AG09309 (cell line): ENCODE data around the gene GFI1B.

Experiments
- DNase-seq: peaks from one replicate; pipeline ENCODE4 v3.0.0-alpha.2; 2010; ENCODE audit warnings: low read depth
- H3K4me3 ChIP-seq: 2 replicates; pipeline ENCODE4 v1.5.1; 2011; ENCODE audit warnings: mild to moderate bottlenecking, low read depth, low read length, moderate library complexity; ENCODE audit not compliant: control insufficient read depth
- TF ChIP-seq, protein P1 (sequence below): IDR thresholded peaks from 2 replicates; pipeline ENCODE4 v1.5.1; 2011; ENCODE audit warnings: mild to moderate bottlenecking, low read depth, low read length, inconsistent platforms; ENCODE audit not compliant: insufficient read depth, control insufficient read depth; ENCODE audit errors: missing control alignments

GFI1B gene

DNA sequence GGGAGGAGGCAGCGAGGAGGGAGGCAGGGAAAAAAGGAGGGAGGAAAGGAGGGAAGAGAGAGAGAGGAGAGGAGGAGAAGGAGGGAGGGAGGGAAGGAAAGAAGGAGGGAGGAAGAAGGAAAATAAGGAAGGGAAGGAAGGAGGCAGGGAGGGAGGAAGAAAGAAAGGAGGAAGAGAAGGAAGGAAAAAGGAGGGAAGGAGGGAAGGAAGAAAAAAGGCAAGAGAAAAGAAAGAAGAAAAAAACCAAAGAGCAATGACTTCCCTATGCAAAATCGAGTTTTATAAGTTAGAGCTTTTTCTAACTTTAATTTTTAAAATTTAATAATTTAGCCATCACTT lies 413 bp upstream of the GFI1B start:
- DNase-seq: no peak
- TF ChIP-seq, protein P1, sequence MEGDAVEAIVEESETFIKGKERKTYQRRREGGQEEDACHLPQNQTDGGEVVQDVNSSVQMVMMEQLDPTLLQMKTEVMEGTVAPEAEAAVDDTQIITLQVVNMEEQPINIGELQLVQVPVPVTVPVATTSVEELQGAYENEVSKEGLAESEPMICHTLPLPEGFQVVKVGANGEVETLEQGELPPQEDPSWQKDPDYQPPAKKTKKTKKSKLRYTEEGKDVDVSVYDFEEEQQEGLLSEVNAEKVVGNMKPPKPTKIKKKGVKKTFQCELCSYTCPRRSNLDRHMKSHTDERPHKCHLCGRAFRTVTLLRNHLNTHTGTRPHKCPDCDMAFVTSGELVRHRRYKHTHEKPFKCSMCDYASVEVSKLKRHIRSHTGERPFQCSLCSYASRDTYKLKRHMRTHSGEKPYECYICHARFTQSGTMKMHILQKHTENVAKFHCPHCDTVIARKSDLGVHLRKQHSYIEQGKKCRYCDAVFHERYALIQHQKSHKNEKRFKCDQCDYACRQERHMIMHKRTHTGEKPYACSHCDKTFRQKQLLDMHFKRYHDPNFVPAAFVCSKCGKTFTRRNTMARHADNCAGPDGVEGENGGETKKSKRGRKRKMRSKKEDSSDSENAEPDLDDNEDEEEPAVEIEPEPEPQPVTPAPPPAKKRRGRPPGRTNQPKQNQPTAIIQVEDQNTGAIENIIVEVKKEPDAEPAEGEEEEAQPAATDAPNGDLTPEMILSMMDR: no peak
- no peak overlapping the region for H3K4me3 ChIP-seq

DNA sequence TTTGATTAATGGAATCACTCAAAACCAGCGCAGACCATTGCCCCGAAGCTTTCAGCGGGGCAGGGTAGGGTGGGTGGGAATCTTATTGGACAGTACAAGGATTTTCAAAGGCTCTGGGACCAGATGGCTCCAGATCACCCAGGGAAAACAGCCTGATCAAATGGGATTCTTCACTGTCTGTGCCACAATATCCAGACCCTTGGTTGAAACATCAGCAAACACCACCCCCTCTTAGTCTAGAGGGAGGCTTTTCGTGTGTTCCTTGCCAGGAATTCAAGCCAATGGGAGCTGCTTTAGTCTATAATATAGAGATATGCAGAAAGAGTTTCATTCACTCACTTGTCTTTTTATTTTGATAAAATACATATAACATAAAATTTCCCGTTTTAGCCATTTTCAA lies 1.7 kb downstream of the GFI1B start:
- DNase-seq: no peak
- TF ChIP-seq, protein P1: no peak
- no peak overlapping the region for H3K4me3 ChIP-seq

DNA sequence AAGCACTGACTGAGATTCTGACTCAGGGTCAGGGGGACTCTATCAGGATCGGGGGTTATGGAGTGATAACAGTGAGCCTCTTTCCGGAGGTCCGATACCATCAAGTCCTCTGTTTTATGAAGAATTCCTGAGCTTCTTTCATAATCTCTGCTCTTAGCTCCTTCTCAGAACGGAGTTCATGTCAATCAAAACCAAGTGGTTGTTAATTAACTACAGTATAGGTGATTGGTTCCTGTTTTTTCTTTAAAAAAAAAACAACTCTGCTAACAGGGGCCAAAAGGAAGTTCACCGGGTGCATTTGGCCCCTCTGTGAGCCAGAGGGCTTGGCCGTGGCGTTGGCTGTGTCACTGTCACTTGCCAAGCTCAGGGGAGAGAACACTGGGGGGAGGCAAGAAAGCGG lies 4.0 kb downstream of the GFI1B start:
- H3K4me3 ChIP-seq: no peak overlapping the region
- TF ChIP-seq, protein P1: no peak

DNA sequence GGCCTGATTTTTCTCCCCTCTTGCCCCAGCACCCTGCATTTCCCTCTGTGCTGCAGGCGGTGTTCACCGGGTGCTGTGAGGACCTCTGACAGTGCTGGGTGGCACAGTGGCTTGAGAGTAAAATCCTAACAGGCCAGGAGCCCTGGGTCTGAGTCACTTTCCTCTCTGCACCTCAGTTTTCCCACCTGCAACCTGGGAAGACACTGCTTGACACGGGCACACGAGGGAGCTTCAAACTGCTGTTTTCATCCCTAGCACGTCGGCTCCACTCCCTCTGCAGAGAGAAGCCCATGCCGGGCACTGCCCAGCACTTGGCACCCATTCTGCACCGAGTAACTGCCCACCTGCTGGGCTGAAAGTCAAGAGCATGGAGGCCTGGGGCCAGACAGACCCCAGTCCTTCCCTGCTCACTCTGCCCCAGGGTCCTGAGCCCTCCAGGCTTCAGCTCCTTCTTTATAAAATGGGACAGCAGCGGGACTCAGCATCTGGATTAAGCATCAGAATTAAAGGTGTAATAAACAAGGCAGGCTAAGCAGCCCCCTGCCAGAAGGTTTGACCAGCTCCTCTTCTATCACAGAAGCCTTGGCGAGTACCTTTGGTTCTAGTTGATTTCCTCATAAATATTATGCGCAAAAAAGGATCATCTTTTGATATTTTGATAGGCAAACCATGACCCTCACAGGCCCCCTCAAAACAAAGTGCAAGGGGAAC lies 5.2 kb downstream of the GFI1B start:
- no peak overlapping the region for H3K4me3 ChIP-seq
- TF ChIP-seq, protein P1: no peak

More for the DNA sequence above, 4.0 kb downstream of the GFI1B start:
- DNase-seq: no peak

DNA sequence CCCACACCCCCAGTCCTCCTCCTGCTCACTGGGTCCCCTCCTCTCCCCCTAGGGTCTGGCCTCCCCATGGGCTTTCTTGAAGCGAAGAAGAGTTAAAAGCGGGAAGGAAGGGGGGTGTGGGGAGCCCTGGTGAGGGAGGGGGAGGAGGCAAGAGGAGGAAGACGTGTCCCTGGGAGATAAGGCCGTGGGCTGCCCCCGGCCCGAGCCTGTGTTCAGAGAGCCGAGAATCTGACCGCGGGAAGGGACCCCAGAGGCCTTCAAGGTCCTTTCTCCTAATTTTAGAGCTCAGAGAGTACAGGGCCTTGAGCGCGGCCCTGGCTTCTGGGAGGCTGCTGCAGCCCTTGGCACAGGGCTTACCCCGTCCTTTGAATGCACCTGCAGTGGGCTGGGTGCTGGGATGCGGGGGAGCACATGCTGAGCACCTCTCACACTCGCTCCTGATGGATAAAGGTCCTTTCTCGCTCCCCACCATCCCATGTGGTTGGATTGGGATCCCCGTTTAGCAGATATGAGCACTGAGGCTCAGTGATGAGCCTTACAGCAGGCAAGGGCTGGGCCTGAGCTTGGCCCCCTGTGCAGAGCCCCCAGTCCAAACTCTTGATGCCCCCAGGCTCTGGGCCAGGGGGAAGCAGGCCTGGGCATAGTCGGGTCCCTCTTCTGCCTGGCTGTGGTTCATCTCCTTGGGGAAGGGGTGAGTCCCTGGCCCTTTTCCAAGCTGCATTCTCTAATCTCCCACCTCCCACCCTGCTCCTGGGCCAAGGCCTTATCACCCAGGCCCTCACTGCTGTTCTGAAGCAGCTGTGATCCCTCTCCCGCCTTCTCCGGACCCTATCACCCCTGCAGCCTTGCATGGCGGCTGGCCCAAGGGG lies 5.9 kb downstream of the GFI1B start:
- H3K4me3 ChIP-seq: no peak overlapping the region
- no peak for DNase-seq
- TF ChIP-seq, protein P1: no peak

More for the DNA sequence above, 5.2 kb downstream of the GFI1B start:
- no peak for DNase-seq

DNA sequence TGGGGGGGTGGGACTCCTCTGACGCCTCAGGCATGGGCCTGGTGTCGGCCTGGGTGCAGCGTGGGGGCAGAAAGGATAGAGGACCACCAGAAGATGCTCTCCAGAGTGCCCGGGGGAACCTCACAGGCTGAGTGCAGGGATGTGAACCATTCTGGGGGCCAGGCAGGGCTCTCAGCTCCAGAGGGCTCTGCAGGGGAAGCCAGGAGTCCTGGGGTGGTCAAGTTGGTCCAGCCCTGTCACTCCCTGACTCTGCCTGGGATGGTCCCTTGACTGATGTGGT lies 6.5 kb downstream of the GFI1B start:
- DNase-seq: no peak
- H3K4me3 ChIP-seq: no peak overlapping the region
- TF ChIP-seq, protein P1: no peak
